ENCODE measurements around the gene GNAI3. TPM values are rescaled to one million over a fixed set of nuclear protein-coding genes. Genes with fewer than 3 reads are reported as not detected.

Gene GNAI3
- total RNA-seq, 1 experiment from 2014 or later = 10.0 TPM

GRCh38 chr1:109543988-109544735, 4.3 kb upstream of the GNAI3 start:
- H3K27ac ChIP-seq = no peak overlapping the region
- H3K4me3 ChIP-seq = no peak overlapping the region
- no peaks in the 10 kb centered on the region for H3K9me2 ChIP-seq (ENCODE audit: insufficient read depth)
- H3K4me1 ChIP-seq (replicated peaks; ENCODE audit: insufficient read depth) = peaks cover 14% of the 10 kb centered on the region
- BruUV-seq (replicated peaks) = no TSS peak
- no peak for DNase-seq
- intact Hi-C loops (cut with micrococcal nuclease; ENCODE audit: unreplicated experiment) = no loop called here
- H2AFZ ChIP-seq = no peak overlapping the region
- H3F3A ChIP-seq (ENCODE audit: insufficient read depth, low read depth) = 0 out of 2 replicates have a peak, but pooled peaks cover 8% of the 10 kb centered on the region
- H4K20me1 ChIP-seq (ENCODE audit: insufficient read depth) = peaks cover 3% of the 10 kb centered on the region
- TF ChIP-seq, protein P1, sequence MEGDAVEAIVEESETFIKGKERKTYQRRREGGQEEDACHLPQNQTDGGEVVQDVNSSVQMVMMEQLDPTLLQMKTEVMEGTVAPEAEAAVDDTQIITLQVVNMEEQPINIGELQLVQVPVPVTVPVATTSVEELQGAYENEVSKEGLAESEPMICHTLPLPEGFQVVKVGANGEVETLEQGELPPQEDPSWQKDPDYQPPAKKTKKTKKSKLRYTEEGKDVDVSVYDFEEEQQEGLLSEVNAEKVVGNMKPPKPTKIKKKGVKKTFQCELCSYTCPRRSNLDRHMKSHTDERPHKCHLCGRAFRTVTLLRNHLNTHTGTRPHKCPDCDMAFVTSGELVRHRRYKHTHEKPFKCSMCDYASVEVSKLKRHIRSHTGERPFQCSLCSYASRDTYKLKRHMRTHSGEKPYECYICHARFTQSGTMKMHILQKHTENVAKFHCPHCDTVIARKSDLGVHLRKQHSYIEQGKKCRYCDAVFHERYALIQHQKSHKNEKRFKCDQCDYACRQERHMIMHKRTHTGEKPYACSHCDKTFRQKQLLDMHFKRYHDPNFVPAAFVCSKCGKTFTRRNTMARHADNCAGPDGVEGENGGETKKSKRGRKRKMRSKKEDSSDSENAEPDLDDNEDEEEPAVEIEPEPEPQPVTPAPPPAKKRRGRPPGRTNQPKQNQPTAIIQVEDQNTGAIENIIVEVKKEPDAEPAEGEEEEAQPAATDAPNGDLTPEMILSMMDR (conservative IDR thresholded peaks at IDR 0.05) = no peak
- no peak for TF ChIP-seq EZH2 (IDR thresholded peaks at IDR 0.05; ENCODE audit: low read depth)
- CTCF ChIA-PET = no interaction called here
- no peaks in the 10 kb centered on the region for H3K36me3 ChIP-seq (ENCODE audit: low read depth)
- H3K79me2 ChIP-seq (ENCODE audit: low read depth) = peaks cover 25% of the 10 kb centered on the region
- H3K4me2 ChIP-seq = no peak overlapping the region
- H3K9me3 ChIP-seq (ENCODE audit: insufficient read depth, low read depth) = no peaks in the 10 kb centered on the region
- H3K27me3 ChIP-seq (ENCODE audit: insufficient read depth, low read depth) = peaks cover 23% of the 10 kb centered on the region
- POLR2A ChIA-PET (ENCODE audit: unreplicated experiment) = interaction anchor here (0.6 kb wide), 1 partner anchor 282 kb away, joined by 6 read pairs; no protein-coding TSS in a partner anchor

- peaks cover 23% of the 10 kb centered on the region for H3K4me1 ChIP-seq (replicated peaks; ENCODE audit: insufficient read depth)
- DNase-seq = peak; percentile 80 to 81
- peaks cover 49% of the 10 kb centered on the region for H3K79me2 ChIP-seq (ENCODE audit: low read depth)
- no peaks in the 10 kb centered on the region for H3K9me3 ChIP-seq (ENCODE audit: insufficient read depth, low read depth)
- peak overlapping the region; percentile 93 for H3K4me3 ChIP-seq
- H3K36me3 ChIP-seq (ENCODE audit: low read depth) = no peaks in the 10 kb centered on the region
- intact Hi-C loops (cut with micrococcal nuclease; ENCODE audit: unreplicated experiment) = loop anchor here (1.0 to 5.0 kb wide), 9 partner anchors 24 to 560 kb away; partner anchors contain the start of gene AHCYL1
- no TSS peak for BruUV-seq (replicated peaks)
- TF ChIP-seq EZH2 (IDR thresholded peaks at IDR 0.05; ENCODE audit: low read depth) = no peak
- TF ChIP-seq, protein P1 (conservative IDR thresholded peaks at IDR 0.05) = peak; percentile 98
- H2AFZ ChIP-seq = peak overlapping the region; percentile 88
- ChIA-PET POLR2A (ENCODE audit: unreplicated experiment) (no interaction called here), CTCF (interaction anchor here (0.6 to 2.1 kb wide), 12 partner anchors 24 to 877 kb away, joined by 3 to 22 read pairs (median 4); partner anchors contain the start of gene AHCYL1)
- peaks cover 22% of the 10 kb centered on the region for H4K20me1 ChIP-seq (ENCODE audit: insufficient read depth)
- H3K27ac ChIP-seq = peak overlapping the region; percentile 91
- peak overlapping the region; percentile 95 for H3K4me2 ChIP-seq
- H3F3A ChIP-seq (ENCODE audit: insufficient read depth, low read depth) = 0 out of 2 replicates have a peak, but pooled peaks cover 8% of the 10 kb centered on the region
- no peaks in the 10 kb centered on the region for H3K9me2 ChIP-seq (ENCODE audit: insufficient read depth)
- peaks cover 5% of the 10 kb centered on the region; the same call in 1 of the 2 replicates for H3K27me3 ChIP-seq (ENCODE audit: insufficient read depth, low read depth)
Measured at GRCh38 chr1:109546311-109547109, 1.9 kb upstream of the GNAI3 start.

Data from PC-9 (cell line).